Endothelial cell of umbilical vein (primary cell): Measurements from ENCODE around the gene ACOT7.

Experiments
- CTCF ChIP-seq, 2 donors: IDR thresholded peaks; 1 replicate in 1 of 2; 2 replicates in 1 of 2; pipeline ENCODE4 v1.5.1; 2011; ENCODE audit warnings: low read length in 2 of 2, mild to moderate bottlenecking in 2 of 2, moderate library complexity in 2 of 2, control low read depth in 1 of 2, inconsistent platforms in 1 of 2, low read depth in 1 of 2; ENCODE audit not compliant: insufficient read depth in 1 of 2; ENCODE audit errors: extremely low read depth in 1 of 2
- EZH2 ChIP-seq: IDR thresholded peaks from 2 replicates; pipeline ENCODE4 v1.6.1; 2012; ENCODE audit warnings: borderline replicate concordance, low read depth, mild to moderate bottlenecking, moderate library complexity, low read length, inconsistent platforms; ENCODE audit not compliant: severe bottlenecking
- FOS ChIP-seq: IDR thresholded peaks from 2 replicates; pipeline ENCODE4 v1.6.1; 2011; ENCODE audit warnings: mild to moderate bottlenecking, low read length, moderate library complexity, borderline replicate concordance; ENCODE audit not compliant: insufficient read depth
- GATA2 ChIP-seq: IDR thresholded peaks from 2 replicates; pipeline ENCODE4 v1.7.0; 2011; ENCODE audit warnings: low read depth, mild to moderate bottlenecking, moderate library complexity, mixed read lengths, low read length; ENCODE audit not compliant: insufficient read length, insufficient read depth
- MAX ChIP-seq: IDR thresholded peaks from 2 replicates; pipeline ENCODE4 v1.6.1; 2011; ENCODE audit not compliant: insufficient read depth, insufficient read length
- MYC ChIP-seq: IDR thresholded peaks from one replicate; pipeline ENCODE4 v1.6.1; 2011; ENCODE audit warnings: mild to moderate bottlenecking, low read depth, low read length
- POLR2A ChIP-seq: IDR thresholded peaks from 2 replicates; pipeline ENCODE4 v1.6.1; 2012; ENCODE audit warnings: low read depth, mild to moderate bottlenecking, control low read depth, low read length
- POLR2AphosphoS5 ChIP-seq: IDR thresholded peaks from 2 replicates; pipeline ENCODE4 v1.6.1; 2012; ENCODE audit warnings: low read depth, mild to moderate bottlenecking, control low read depth, low read length, moderate library complexity; ENCODE audit not compliant: insufficient read depth

GRCh38 chr1:6279613-6280383, 113.8 kb downstream of the ACOT7 start:
- TF ChIP-seq CTCF (IDR thresholded peaks at IDR 0.05; ENCODE audit: extremely low read depth in 1 of 2, insufficient read depth in 1 of 2, low read depth in 1 of 2, low read length in 2 of 2) (no peak), MYC (no peak), POLR2A (no peak), MAX (no peak), EZH2 (no peak), POLR2AphosphoS5 (no peak), FOS (no peak), GATA2 (no peak)
